ENCODE measurements around the gene C2orf15. TPM values are rescaled to one million over a fixed set of nuclear protein-coding genes. Genes with fewer than 3 reads are reported as not detected.

The C2orf15 gene
- total and polyA plus RNA-seq, 10 of the 15 experiments (the other 5 are each of a cell fraction or from before 2014, with no cell fraction given) = 1.4 to 3.4 (median 2.4) TPM

- TF ChIP-seq PKNOX1 (IDR thresholded peaks at IDR 0.05) (peak; percentile 61; the same call in 1 of the 2 replicates), POLR2A (IDR thresholded peaks at IDR 0.05; ENCODE audit: low read depth, low read length) (peak; percentile 89), ZNF274 (IDR thresholded peaks at IDR 0.05; ENCODE audit: insufficient read depth, insufficient read length) (no peak), CREB1 (IDR thresholded peaks at IDR 0.05; ENCODE audit: low read depth) (peak; percentile 49; the same call in 1 of the 2 replicates), CHD2 (IDR thresholded peaks at IDR 0.05; ENCODE audit: borderline replicate concordance, low read depth, low read length) (peak; percentile 72), ZNF217 (IDR thresholded peaks at IDR 0.05) (0 out of 2 replicates have a peak, but pooled peaks have one; percentile 25), LARP7 (IDR thresholded peaks at IDR 0.05) (peak; percentile 31; the same call in 1 of the 2 replicates), STAT3 (IDR thresholded peaks at IDR 0.05; ENCODE audit: low read depth, low read length) (no peak), MAX (IDR thresholded peaks at IDR 0.05; ENCODE audit: low read depth, low read length) (no peak; the same call in 1 of the 2 replicates), MLLT1 (IDR thresholded peaks at IDR 0.05) (peak; percentile 15; the same call in 1 of the 2 replicates), BCLAF1 (IDR thresholded peaks at IDR 0.05) (no peak), BHLHE40 (IDR thresholded peaks at IDR 0.05; ENCODE audit: borderline replicate concordance in 1 of 2, low read depth in 2 of 2, low read length in 1 of 2) (peak in 1 of 2 experiments; percentile 62; a peak in 2 of 4 replicates), HDGF (IDR thresholded peaks at IDR 0.05) (peak; percentile 97)
Measured at GRCh38 chr2:99141110-99142108, at the start of gene C2orf15 (continued).
